ENCODE results near the gene CSF3.

- TF ChIP-seq, protein P1, sequence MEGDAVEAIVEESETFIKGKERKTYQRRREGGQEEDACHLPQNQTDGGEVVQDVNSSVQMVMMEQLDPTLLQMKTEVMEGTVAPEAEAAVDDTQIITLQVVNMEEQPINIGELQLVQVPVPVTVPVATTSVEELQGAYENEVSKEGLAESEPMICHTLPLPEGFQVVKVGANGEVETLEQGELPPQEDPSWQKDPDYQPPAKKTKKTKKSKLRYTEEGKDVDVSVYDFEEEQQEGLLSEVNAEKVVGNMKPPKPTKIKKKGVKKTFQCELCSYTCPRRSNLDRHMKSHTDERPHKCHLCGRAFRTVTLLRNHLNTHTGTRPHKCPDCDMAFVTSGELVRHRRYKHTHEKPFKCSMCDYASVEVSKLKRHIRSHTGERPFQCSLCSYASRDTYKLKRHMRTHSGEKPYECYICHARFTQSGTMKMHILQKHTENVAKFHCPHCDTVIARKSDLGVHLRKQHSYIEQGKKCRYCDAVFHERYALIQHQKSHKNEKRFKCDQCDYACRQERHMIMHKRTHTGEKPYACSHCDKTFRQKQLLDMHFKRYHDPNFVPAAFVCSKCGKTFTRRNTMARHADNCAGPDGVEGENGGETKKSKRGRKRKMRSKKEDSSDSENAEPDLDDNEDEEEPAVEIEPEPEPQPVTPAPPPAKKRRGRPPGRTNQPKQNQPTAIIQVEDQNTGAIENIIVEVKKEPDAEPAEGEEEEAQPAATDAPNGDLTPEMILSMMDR (conservative IDR thresholded peaks at IDR 0.05; ENCODE audit: low read depth, low read length) = no peak
- TF ChIP-seq MAZ (IDR thresholded peaks at IDR 0.05; ENCODE audit: borderline replicate concordance, low read depth, low read length) (no peak), USF2 (IDR thresholded peaks at IDR 0.05; ENCODE audit: low read depth, low read length) (no peak), RAD21 (IDR thresholded peaks at IDR 0.05; ENCODE audit: low read length) (no peak), BHLHE40 (IDR thresholded peaks at IDR 0.05; ENCODE audit: low read depth, low read length) (no peak), POLR2A (IDR thresholded peaks at IDR 0.05; ENCODE audit: low read depth, low read length) (no peak), NFE2L2 (IDR thresholded peaks at IDR 0.05; ENCODE audit: low read depth, low read length) (no peak), CHD1 (IDR thresholded peaks at IDR 0.05; ENCODE audit: low read depth, low read length) (no peak), SMC3 (IDR thresholded peaks at IDR 0.05; ENCODE audit: low read depth, low read length) (no peak)
These were observed 16.5 kb downstream of the CSF3 start for GRCh38 chr17:40031706-40032105.
